SKM-1 (cell line): ENCODE data around the gene FRY.

Source experiments
- DNase-seq: peaks from one replicate; lab custom pipeline; 2025; ENCODE audit not compliant: unreplicated experiment; lab: John Stamatoyannopoulos, UW

Gene FRY

GRCh38 chr13:32165796-32166195 is 134.2 kb downstream of the FRY start:
- peak; percentile 53 for DNase-seq

- DNase-seq: no peak
Measured at GRCh38 chr13:32168131-32168530, 136.6 kb downstream of the FRY start.

- DNase-seq: no peak
Measured at GRCh38 chr13:32170841-32171240, 139.3 kb downstream of the FRY start.

- DNase-seq: no peak
Measured at GRCh38 chr13:32173881-32174280, 142.3 kb downstream of the FRY start.

- DNase-seq: no peak
Measured at GRCh38 chr13:32174366-32174765, 142.8 kb downstream of the FRY start.

- DNase-seq: no peak
Measured at GRCh38 chr13:32175307-32175706, 143.7 kb downstream of the FRY start.

GRCh38 chr13:32175943-32176342 is 144.4 kb downstream of the FRY start:
- no peak for DNase-seq

GRCh38 chr13:32176696-32177095 is 145.1 kb downstream of the FRY start:
- DNase-seq: no peak

GRCh38 chr13:32178763-32179162 is 147.2 kb downstream of the FRY start:
- no peak for DNase-seq

- DNase-seq: no peak
Measured at GRCh38 chr13:32179708-32180107, 148.1 kb downstream of the FRY start.

GRCh38 chr13:32187651-32188050 is 156.1 kb downstream of the FRY start:
- DNase-seq: no peak

GRCh38 chr13:32191452-32191998 is 160.0 kb downstream of the FRY start:
- no peak for DNase-seq

- DNase-seq: no peak
Measured at GRCh38 chr13:32195713-32196112, 164.1 kb downstream of the FRY start.

- DNase-seq: no peak
Measured at GRCh38 chr13:32199168-32199567, 167.6 kb downstream of the FRY start.

GRCh38 chr13:32200741-32201140 is 169.2 kb downstream of the FRY start:
- no peak for DNase-seq

- DNase-seq: no peak
Measured at GRCh38 chr13:32201809-32202208, 170.2 kb downstream of the FRY start.

GRCh38 chr13:32202268-32202667 is 170.7 kb downstream of the FRY start:
- no peak for DNase-seq

- DNase-seq: no peak
Measured at GRCh38 chr13:32203221-32203620, 171.6 kb downstream of the FRY start.

- no peak for DNase-seq
Measured at GRCh38 chr13:32203736-32204135, 172.2 kb downstream of the FRY start.

GRCh38 chr13:32205431-32206096 is 174.0 kb downstream of the FRY start:
- DNase-seq: no peak

GRCh38 chr13:32206097-32206740 is 174.6 kb downstream of the FRY start:
- DNase-seq: no peak

GRCh38 chr13:32208860-32209259 is 177.3 kb downstream of the FRY start:
- DNase-seq: no peak

GRCh38 chr13:32209652-32210051 is 178.1 kb downstream of the FRY start:
- no peak for DNase-seq
